NB4 (cell line): Measurements from ENCODE around the gene PRSS37.

Source experiments
- DNase-seq: peaks from one replicate; pipeline ENCODE4 v3.0.0; 2010; ENCODE audit warnings: low read depth
- H3K4me3 ChIP-seq: one replicate; pipeline ENCODE4 v1.5.1; 2011; ENCODE audit warnings: mild to moderate bottlenecking, low read depth, low read length, moderate library complexity
- CTCF ChIP-seq: IDR thresholded peaks from one replicate; pipeline ENCODE4 v1.5.1; 2012; ENCODE audit warnings: low read depth, low read length
- MAX ChIP-seq: IDR thresholded peaks from 2 replicates; pipeline ENCODE4 v1.6.1; 2011; ENCODE audit warnings: low read depth, low read length
- MYC ChIP-seq: IDR thresholded peaks from 2 replicates; pipeline ENCODE4 v1.6.1; 2011; ENCODE audit warnings: low read depth, low read length
- POLR2A ChIP-seq: IDR thresholded peaks from 2 replicates; pipeline ENCODE4 v1.6.1; 2011; ENCODE audit warnings: mild to moderate bottlenecking; ENCODE audit not compliant: insufficient read length; ENCODE audit errors: extremely low read depth

Gene PRSS37

GRCh38 chr7:141847996-141848395 lies 6.7 kb upstream of the PRSS37 start:
- no peak overlapping the region for H3K4me3 ChIP-seq
- DNase-seq, result no peak
- TF ChIP-seq CTCF, result no peak
- no peak for TF ChIP-seq MYC
- no peak for TF ChIP-seq POLR2A
- no peak for TF ChIP-seq MAX

- TF ChIP-seq POLR2A, result no peak
- TF ChIP-seq MAX, result no peak
- TF ChIP-seq CTCF, result no peak
- TF ChIP-seq MYC, result no peak
- no peak overlapping the region for H3K4me3 ChIP-seq
- no peak for DNase-seq
Observed at GRCh38 chr7:141844256-141844655, 3.0 kb upstream of the PRSS37 start.

GRCh38 chr7:141842904-141843303 lies 1.6 kb upstream of the PRSS37 start:
- no peak overlapping the region for H3K4me3 ChIP-seq
- TF ChIP-seq MAX, result no peak
- TF ChIP-seq MYC, result no peak
- TF ChIP-seq CTCF, result no peak
- no peak for TF ChIP-seq POLR2A
- no peak for DNase-seq

GRCh38 chr7:141840708-141841107 lies 577 bp downstream of the PRSS37 start:
- TF ChIP-seq CTCF (no peak), MYC (no peak), POLR2A (no peak), MAX (no peak)
- no peak overlapping the region for H3K4me3 ChIP-seq
- no peak for DNase-seq

- H3K4me3 ChIP-seq, result no peak overlapping the region
- TF ChIP-seq POLR2A (no peak), CTCF (no peak), MYC (no peak), MAX (no peak)
- DNase-seq, result no peak
Observed at GRCh38 chr7:141839256-141839655, 2.0 kb downstream of the PRSS37 start.

- no peak for TF ChIP-seq MAX
- no peak for TF ChIP-seq MYC
- no peak for TF ChIP-seq POLR2A
- no peak for TF ChIP-seq CTCF
- H3K4me3 ChIP-seq, result no peak overlapping the region
- no peak for DNase-seq
Observed at GRCh38 chr7:141838581-141838980, 2.7 kb downstream of the PRSS37 start.
